PFSK-1 (cell line): ENCODE results near the gene TRPT1.

Experiments used
- FOXP2 ChIP-seq: optimal IDR thresholded peaks from 2 replicates; pipeline ENCODE3; 2011; ENCODE audit warnings: borderline replicate concordance, control low read depth, inconsistent platforms; ENCODE audit not compliant: insufficient read depth; ENCODE audit errors: extremely low read length, extremely low read depth
- POLR2AphosphoS5 ChIP-seq: IDR thresholded peaks from 2 replicates; pipeline ENCODE4 v1.6.1; 2012; ENCODE audit warnings: low read depth, mild to moderate bottlenecking, control low read depth, low read length, moderate library complexity
- SIN3A ChIP-seq: IDR thresholded peaks from 2 replicates; pipeline ENCODE4 v1.6.1; 2012; ENCODE audit warnings: mild to moderate bottlenecking, low read length, moderate library complexity, borderline replicate concordance; ENCODE audit not compliant: insufficient read depth
- TAF1 ChIP-seq: IDR thresholded peaks from 2 replicates; pipeline ENCODE4 v1.6.1; 2012; ENCODE audit warnings: low read length, control low read depth, borderline replicate concordance; ENCODE audit not compliant: insufficient read depth
- TF ChIP-seq, protein P1 (sequence below), 2 experiments: IDR thresholded peaks; 2 replicates each; pipeline versions ENCODE4 v1.6.1 to v1.8.0; 2011 to 2012; ENCODE audit warnings: low read depth in 2 of 2, low read length in 2 of 2, control low read depth in 1 of 2, inconsistent platforms in 1 of 2, mild to moderate bottlenecking in 1 of 2, moderate library complexity in 1 of 2; ENCODE audit not compliant: insufficient read depth in 1 of 2

Gene TRPT1

DNA sequence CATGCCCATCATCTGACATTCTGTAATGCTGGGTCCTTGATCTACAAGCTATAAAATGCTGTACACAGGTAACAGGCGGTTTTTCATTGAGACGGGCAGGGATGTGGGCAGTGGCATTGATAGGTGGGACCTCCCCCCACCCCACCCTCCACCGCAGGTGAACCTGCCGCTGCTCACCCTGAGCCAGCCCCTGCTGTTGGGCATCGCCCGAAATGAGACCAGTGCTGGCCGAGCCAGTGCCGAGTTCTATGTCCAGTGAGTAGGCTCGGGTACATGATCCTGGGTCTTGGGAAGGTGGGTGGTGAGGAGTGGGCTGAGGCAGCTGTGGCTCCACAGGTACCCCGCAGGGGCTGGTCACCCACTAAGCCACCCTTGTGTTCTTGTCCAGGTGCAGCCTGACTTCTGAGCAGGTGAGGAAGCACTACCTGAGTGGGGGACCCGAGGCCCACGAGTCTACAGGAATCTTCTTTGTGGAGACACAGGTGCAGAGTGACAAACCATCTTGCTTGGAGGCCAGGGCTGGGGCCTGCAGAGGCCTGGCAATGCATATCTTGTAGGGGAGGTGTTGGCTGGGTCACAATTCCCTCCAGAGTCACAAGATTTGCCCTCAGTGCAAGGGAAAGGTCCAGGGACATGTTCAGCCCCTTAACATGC is 3.2 kb upstream of the TRPT1 start:
- no peak for TF ChIP-seq TAF1
- TF ChIP-seq SIN3A, result no peak
- no peak for TF ChIP-seq FOXP2
- TF ChIP-seq, protein P1, sequence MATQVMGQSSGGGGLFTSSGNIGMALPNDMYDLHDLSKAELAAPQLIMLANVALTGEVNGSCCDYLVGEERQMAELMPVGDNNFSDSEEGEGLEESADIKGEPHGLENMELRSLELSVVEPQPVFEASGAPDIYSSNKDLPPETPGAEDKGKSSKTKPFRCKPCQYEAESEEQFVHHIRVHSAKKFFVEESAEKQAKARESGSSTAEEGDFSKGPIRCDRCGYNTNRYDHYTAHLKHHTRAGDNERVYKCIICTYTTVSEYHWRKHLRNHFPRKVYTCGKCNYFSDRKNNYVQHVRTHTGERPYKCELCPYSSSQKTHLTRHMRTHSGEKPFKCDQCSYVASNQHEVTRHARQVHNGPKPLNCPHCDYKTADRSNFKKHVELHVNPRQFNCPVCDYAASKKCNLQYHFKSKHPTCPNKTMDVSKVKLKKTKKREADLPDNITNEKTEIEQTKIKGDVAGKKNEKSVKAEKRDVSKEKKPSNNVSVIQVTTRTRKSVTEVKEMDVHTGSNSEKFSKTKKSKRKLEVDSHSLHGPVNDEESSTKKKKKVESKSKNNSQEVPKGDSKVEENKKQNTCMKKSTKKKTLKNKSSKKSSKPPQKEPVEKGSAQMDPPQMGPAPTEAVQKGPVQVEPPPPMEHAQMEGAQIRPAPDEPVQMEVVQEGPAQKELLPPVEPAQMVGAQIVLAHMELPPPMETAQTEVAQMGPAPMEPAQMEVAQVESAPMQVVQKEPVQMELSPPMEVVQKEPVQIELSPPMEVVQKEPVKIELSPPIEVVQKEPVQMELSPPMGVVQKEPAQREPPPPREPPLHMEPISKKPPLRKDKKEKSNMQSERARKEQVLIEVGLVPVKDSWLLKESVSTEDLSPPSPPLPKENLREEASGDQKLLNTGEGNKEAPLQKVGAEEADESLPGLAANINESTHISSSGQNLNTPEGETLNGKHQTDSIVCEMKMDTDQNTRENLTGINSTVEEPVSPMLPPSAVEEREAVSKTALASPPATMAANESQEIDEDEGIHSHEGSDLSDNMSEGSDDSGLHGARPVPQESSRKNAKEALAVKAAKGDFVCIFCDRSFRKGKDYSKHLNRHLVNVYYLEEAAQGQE (IDR thresholded peaks at IDR 0.05; ENCODE audit: insufficient read depth in 1 of 2, low read depth in 2 of 2, low read length in 2 of 2), result no peak
- no peak; the same call in 1 of the 2 replicates for TF ChIP-seq POLR2AphosphoS5

DNA sequence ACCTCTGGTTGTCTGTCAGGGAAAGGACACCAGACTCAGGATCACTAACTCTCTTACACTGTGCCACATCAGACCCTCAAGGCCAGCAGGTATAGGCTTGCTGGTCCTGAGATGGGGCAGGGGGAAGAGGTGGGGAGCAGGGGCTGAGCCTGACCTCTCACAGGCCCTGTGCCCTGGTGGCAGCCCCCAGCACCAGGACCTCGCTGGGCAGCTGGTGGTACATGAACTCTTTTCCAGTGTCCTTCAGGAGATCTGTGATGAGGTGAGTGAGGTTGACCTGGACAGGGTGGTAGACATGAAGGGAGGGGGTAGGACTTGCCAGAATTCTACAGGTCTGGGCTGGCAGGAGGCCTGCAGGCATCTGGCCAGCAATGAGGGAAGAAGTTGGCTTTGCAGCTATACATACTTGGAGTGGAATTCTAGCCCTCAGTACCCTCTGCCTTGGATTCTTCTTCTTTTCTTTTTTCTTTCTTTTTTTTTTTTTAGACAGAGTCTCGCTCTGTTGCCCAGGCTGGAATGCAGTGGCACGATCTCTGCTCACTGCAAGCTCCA is 1.5 kb upstream of the TRPT1 start:
- no peak for TF ChIP-seq POLR2AphosphoS5
- TF ChIP-seq, protein P1 (IDR thresholded peaks at IDR 0.05; ENCODE audit: insufficient read depth in 1 of 2, low read depth in 2 of 2, low read length in 2 of 2), result no peak
- TF ChIP-seq SIN3A, result no peak

DNA sequence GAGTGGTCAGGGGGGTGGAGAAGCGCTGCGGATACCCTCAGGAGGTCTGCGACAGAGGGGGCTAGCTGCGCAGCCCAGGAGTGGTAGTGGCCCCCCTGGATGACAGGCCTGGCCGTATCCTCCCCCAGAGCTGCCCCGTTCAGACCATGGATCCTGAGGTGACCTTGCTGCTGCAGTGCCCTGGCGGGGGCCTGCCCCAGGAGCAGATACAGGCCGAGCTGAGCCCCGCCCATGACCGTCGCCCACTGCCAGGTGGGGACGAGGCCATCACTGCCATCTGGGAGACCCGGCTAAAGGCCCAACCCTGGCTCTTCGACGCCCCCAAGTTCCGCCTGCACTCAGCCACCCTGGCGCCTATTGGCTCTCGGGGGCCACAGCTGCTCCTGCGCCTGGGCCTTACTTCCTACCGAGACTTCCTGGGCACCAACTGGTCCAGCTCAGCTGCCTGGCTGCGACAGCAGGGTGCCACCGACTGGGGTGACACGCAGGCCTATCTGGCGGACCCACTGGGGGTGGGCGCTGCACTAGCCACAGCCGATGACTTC is 593 bp upstream of the TRPT1 start:
- TF ChIP-seq, protein P1 (IDR thresholded peaks at IDR 0.05; ENCODE audit: insufficient read depth in 1 of 2, low read depth in 2 of 2, low read length in 2 of 2), result no peak
- TF ChIP-seq POLR2AphosphoS5 (no peak), TAF1 (no peak), SIN3A (no peak), FOXP2 (no peak)

DNA sequence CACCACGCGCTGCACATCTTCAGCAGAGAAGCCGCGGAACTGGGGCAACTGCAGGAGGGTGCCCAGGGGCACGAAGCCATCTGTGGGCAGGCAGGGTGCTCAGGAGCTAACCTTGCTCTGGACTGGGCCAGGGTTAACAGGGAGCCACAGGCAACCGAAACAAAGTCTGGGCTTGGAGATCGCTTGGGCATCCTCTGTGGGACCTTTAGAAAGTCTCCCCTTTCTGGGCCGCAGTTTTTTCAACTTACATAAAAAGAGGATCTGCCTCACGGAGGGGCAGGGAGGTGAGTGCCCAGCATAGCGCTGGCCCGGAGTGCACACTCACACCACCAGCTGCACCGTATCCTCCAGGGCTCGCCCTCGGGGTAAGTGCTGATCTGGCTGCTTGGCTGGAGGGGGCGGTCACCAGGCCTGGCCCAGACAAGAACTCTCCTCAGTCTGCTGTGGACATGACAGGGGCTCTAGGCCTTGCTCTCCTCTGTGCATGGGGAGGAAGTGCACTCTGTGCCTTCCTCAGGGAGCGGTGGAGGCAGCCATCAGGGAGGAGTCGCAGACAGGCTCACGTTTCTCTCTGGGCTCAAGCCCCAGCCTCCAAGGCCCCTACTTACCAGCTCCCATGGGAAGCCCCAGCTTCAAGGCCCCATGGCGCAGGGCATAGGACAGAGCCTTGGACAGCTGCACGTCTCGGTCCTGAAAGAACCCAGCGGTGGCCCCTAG is 937 bp downstream of the TRPT1 start:
- no peak for TF ChIP-seq SIN3A
- TF ChIP-seq FOXP2, result no peak
- no peak for TF ChIP-seq TAF1
- no peak for TF ChIP-seq POLR2AphosphoS5
- TF ChIP-seq, protein P1 (IDR thresholded peaks at IDR 0.05; ENCODE audit: insufficient read depth in 1 of 2, low read depth in 2 of 2, low read length in 2 of 2), result no peak
